ENCODE data around the gene SERPINA10. TPM values are rescaled to one million over a fixed set of nuclear protein-coding genes. Genes with fewer than 3 reads are reported as not detected.

The SERPINA10 gene, protein sequence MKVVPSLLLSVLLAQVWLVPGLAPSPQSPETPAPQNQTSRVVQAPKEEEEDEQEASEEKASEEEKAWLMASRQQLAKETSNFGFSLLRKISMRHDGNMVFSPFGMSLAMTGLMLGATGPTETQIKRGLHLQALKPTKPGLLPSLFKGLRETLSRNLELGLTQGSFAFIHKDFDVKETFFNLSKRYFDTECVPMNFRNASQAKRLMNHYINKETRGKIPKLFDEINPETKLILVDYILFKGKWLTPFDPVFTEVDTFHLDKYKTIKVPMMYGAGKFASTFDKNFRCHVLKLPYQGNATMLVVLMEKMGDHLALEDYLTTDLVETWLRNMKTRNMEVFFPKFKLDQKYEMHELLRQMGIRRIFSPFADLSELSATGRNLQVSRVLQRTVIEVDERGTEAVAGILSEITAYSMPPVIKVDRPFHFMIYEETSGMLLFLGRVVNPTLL
- not detected for total RNA-seq

DNA sequence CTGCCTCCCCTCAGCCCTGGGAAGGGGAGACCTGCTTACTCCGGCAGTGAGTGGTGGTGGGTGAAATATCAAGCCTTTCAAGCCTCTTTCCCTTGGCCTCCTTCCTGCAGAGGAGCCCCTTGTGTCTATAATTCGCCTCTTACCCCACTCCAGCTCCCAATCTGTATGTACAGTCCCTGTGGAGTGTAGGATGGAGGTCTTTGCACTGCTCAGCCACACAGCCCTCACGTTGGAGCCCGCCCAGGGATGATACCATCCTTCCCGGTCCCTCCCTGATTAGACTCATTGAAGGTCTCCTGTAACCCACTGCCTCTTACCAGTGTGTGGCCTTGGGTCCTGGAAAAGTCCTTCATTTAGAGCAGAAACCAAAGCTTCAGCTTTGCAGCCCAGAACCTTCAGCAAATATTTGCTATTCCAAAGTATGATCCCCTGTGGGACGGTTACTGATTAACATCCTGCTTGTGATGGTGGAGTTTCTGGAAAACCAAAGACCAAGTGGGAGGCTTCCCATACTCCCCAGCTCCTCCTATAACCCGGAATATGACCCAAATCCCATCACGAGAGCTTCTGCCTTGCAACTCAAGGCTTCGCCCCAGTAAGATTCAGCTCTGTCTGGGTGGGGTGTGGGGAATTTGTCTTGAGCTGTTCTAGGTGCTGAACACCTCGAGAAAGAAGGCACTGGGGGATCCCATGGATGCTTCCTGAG is at the start of gene SERPINA10:
TSS of gene SERPINA10 (minus strand) at position 397 of the 706 bp plus-strand sequence. CDS start 2,675 bp downstream, outside the sequence.
- H3K27me3 Mint-ChIP-seq (ENCODE audit: low read depth) = peaks cover 9% of the 10 kb centered on the region
- CTCF ChIA-PET = interaction anchor here (1.1 to 1.6 kb wide), 3 partner anchors 14 to 193 kb away, joined by 3 to 5 read pairs (median 3); no protein-coding TSS in a partner anchor
- peaks cover 2% of the 10 kb centered on the region for H3K9me3 Mint-ChIP-seq
- H3K4me3 Mint-ChIP-seq = no peak within 1 kb of the TSS
- no peak for DNase-seq
- intact Hi-C loops (cut with micrococcal nuclease) = no loop called here
- no peak within 1 kb of the TSS for H3K27ac Mint-ChIP-seq
- H3K36me3 Mint-ChIP-seq (ENCODE audit: low read depth) = no peaks in the 10 kb centered on the region
- H3K4me1 Mint-ChIP-seq (ENCODE audit: low read depth) = peaks cover 6% of the 10 kb centered on the region

DNA sequence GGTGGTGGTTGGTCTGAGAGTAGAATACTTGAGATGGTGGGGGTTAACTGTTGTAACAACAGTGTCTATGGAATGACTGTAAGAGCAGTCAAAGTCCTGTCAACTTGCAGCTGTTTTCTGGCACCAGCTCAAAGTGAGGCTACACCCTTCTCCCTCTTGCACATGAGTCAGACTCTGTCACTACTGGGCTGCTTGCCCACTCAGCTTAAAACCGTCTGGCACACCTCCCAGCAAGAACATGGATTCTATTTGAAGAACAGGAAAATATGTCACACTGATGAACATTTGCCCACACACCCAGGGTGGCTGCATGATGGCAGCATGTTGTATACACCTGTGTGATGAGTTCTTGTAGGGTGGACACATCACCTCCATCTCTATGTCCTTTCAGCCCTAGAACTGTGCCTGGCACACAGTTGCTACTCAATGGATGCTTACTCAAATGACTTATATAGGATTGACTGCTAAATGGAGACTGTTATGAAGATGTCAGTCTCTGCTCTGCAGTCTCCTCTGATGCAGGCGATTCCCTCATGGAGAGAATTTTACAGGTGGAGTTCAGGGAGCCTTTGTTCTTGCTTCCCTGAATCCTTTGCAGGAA is 49.4 kb upstream of the SERPINA10 start:
- H3K4me1 Mint-ChIP-seq (ENCODE audit: low read depth) = peaks cover 35% of the 10 kb centered on the region
- DNase-seq = peak; percentile 59
- H3K27ac Mint-ChIP-seq = peak overlapping the region; percentile 32
- peaks cover 27% of the 10 kb centered on the region for H3K27me3 Mint-ChIP-seq (ENCODE audit: low read depth)
- no peak overlapping the region for H3K4me3 Mint-ChIP-seq
- H3K36me3 Mint-ChIP-seq (ENCODE audit: low read depth) = no peaks in the 10 kb centered on the region
- H3K9me3 Mint-ChIP-seq = peaks cover 4% of the 10 kb centered on the region
- CTCF ChIA-PET = interaction anchor here (1.6 kb wide), 1 partner anchor 211 kb away, joined by 5 read pairs; no protein-coding TSS in a partner anchor
- intact Hi-C loops (cut with micrococcal nuclease) = no loop called here

DNA sequence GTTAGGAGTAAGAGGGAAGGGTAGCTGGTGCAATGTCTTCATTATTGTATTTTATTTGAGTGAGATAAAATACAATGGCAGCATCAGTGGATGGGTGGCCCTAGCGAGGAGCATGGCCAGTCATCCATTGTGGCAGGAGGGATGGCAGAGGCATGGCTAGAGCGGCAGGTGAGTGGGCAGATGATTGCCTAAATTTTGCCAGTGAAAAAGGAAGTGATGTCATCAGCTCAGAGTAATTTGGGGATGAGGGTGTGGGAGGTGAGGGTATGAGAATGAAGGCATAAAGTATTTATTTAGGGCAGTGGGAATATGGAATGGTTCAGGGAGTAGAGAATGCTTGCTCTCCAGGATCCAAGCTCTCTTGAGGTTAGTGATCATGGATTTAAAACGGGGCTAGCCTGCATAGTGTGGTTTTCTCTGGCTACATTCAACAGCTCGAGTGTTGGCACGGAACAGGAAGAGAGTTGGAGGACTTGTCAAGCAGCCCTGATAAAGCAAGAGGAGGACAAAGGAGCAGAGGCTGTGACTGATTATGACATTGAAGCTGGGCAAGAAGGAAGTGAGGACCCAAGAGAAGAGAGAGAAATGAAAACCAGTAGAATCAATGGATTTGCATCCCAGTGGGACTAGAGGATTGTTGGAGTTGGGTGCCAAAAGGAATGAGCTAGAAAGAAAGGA is 48.7 kb upstream of the SERPINA10 start:
- H3K4me1 Mint-ChIP-seq (ENCODE audit: low read depth) = peaks cover 31% of the 10 kb centered on the region
- CTCF ChIA-PET = interaction anchor here (1.6 kb wide), 1 partner anchor 210 kb away, joined by 5 read pairs; no protein-coding TSS in a partner anchor
- H3K27ac Mint-ChIP-seq = peak overlapping the region; percentile 32
- no peaks in the 10 kb centered on the region for H3K36me3 Mint-ChIP-seq (ENCODE audit: low read depth)
- H3K4me3 Mint-ChIP-seq = no peak overlapping the region
- intact Hi-C loops (cut with micrococcal nuclease) = no loop called here
- H3K27me3 Mint-ChIP-seq (ENCODE audit: low read depth) = peaks cover 27% of the 10 kb centered on the region
- H3K9me3 Mint-ChIP-seq = peaks cover 4% of the 10 kb centered on the region
- DNase-seq = no peak

DNA sequence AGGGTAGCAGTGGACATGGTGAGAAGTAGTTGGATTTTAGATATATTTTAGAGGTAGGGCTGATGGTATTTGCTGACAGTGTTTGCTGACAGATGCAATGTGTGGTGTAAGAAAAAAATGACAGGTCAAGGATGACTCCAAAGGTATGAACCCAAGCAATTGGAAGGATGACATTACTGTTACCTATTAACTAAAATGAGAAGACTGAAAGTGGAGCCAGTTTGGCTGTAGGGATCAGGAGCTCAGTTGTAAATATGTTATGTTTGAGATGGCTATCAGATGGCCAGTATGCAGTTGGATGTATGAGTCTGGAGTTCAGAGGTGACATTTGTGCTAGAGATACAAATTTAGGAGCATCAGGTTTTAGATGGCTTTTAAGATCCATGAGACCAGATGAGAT is 47.5 kb upstream of the SERPINA10 start:
- Mint-ChIP-seq H3K4me3 (no peak overlapping the region), H3K9me3 (no peaks in the 10 kb centered on the region), H3K27ac (no peak overlapping the region), H3K27me3 (ENCODE audit: low read depth) (peaks cover 27% of the 10 kb centered on the region), H3K4me1 (ENCODE audit: low read depth) (peaks cover 27% of the 10 kb centered on the region), H3K36me3 (ENCODE audit: low read depth) (no peaks in the 10 kb centered on the region)
- CTCF ChIA-PET = no interaction called here
- intact Hi-C loops (cut with micrococcal nuclease) = no loop called here
- DNase-seq = no peak

DNA sequence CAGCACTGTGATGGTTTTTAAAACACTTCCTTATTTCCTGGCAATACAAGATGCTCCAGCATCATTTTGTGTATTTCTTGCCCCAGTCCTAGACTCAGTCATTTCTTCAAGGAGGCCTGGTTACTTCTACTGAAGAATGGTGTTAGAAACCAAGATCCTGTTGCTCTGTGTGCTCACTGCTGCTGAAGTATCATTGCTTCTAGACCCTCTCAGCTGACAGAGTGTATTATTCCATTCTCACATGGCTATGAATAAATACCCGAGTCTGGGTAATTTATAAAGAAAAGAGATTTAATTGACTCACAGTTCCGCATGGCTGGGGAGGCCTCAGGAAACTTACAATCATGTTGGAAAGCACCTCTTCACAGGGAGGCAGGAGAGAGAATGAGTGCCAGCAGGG is 45.0 kb upstream of the SERPINA10 start:
- Mint-ChIP-seq H3K27ac (no peak overlapping the region), H3K36me3 (ENCODE audit: low read depth) (no peaks in the 10 kb centered on the region), H3K4me1 (ENCODE audit: low read depth) (peaks cover 21% of the 10 kb centered on the region), H3K4me3 (no peak overlapping the region), H3K27me3 (ENCODE audit: low read depth) (peaks cover 22% of the 10 kb centered on the region), H3K9me3 (no peaks in the 10 kb centered on the region)
- CTCF ChIA-PET = no interaction called here
- no peak for DNase-seq
- intact Hi-C loops (cut with micrococcal nuclease) = no loop called here

DNA sequence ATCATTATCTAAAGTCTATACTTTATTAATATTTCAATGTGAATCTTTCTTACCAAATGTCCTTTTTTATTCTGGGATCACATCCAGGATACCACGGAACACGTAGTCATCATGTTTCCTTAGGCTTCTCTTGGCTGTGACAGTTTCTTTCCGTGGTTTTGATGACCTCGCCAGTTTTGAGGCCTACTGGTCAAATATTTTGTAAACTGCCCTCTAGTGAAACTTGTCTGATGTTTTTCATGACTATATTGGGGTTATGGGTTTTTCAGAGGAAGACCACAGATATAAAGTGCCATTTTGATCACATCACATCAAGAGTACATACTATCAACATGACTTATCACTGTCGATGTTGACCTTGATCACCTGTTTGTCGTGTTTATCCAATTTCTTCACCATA is 44.2 kb upstream of the SERPINA10 start:
- no peak for DNase-seq

DNA sequence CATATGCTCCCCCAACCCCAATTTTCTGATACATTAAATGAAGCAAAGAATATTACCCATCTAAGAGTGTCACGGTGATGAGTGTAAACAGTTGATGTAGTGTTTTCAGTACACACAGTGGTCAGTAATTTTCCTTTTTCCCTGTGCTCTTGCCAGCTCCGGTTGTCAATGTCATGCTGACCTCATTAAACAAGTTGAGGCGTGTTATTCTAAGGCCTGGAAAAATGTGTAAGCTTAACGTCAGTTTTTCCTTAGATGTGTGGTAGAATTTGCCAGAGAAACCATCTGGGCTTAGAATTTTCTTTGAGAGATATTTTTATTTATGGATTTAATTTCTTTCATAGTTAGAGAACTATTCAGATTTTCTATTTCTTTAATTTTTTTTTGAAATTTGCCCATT is 41.8 kb upstream of the SERPINA10 start:
- CTCF ChIA-PET = interaction anchor here (0.6 kb wide), 1 partner anchor 81 kb away, joined by 3 read pairs; no protein-coding TSS in a partner anchor
- Mint-ChIP-seq H3K4me3 (no peak overlapping the region), H3K36me3 (ENCODE audit: low read depth) (no peaks in the 10 kb centered on the region), H3K9me3 (no peaks in the 10 kb centered on the region), H3K27ac (no peak overlapping the region), H3K4me1 (ENCODE audit: low read depth) (peaks cover 2% of the 10 kb centered on the region), H3K27me3 (ENCODE audit: low read depth) (peaks cover 7% of the 10 kb centered on the region)
- intact Hi-C loops (cut with micrococcal nuclease) = no loop called here
- DNase-seq = no peak

More for the DNA sequence above, 44.2 kb upstream of the SERPINA10 start:
- H3K36me3 Mint-ChIP-seq (ENCODE audit: low read depth) = no peaks in the 10 kb centered on the region
- H3K27ac Mint-ChIP-seq = no peak overlapping the region
- intact Hi-C loops (cut with micrococcal nuclease) = no loop called here
- H3K27me3 Mint-ChIP-seq (ENCODE audit: low read depth) = peaks cover 25% of the 10 kb centered on the region
- peaks cover 18% of the 10 kb centered on the region for H3K4me1 Mint-ChIP-seq (ENCODE audit: low read depth)
- CTCF ChIA-PET = no interaction called here
- H3K4me3 Mint-ChIP-seq = no peak overlapping the region
- no peaks in the 10 kb centered on the region for H3K9me3 Mint-ChIP-seq

DNA sequence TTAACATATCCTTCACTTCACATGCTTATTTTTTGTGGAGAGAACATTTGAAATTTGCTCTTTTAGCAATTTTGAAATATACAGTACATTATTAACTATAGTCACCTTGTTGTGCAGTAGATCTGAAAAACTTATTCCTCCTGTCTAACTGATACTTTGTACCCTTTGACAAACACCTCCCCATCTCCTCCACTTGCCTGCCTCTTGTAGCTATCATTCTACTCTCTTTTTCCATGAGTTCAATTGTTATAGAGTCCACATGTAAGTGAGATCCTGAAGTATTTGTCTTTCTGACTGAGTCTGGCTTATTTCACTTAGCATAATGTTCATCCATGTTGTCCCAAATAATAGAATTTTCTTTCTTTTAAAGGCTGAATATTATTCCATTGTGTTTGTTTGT is 39.5 kb upstream of the SERPINA10 start:
- CTCF ChIA-PET = interaction anchor here (1.0 kb wide), 1 partner anchor 154 kb away, joined by 3 read pairs; no protein-coding TSS in a partner anchor
- Mint-ChIP-seq H3K27me3 (ENCODE audit: low read depth) (peaks cover 8% of the 10 kb centered on the region), H3K36me3 (ENCODE audit: low read depth) (no peaks in the 10 kb centered on the region), H3K4me3 (no peak overlapping the region), H3K27ac (no peak overlapping the region), H3K9me3 (no peaks in the 10 kb centered on the region), H3K4me1 (ENCODE audit: low read depth) (no peaks in the 10 kb centered on the region)
- DNase-seq = no peak
- intact Hi-C loops (cut with micrococcal nuclease) = no loop called here

DNA sequence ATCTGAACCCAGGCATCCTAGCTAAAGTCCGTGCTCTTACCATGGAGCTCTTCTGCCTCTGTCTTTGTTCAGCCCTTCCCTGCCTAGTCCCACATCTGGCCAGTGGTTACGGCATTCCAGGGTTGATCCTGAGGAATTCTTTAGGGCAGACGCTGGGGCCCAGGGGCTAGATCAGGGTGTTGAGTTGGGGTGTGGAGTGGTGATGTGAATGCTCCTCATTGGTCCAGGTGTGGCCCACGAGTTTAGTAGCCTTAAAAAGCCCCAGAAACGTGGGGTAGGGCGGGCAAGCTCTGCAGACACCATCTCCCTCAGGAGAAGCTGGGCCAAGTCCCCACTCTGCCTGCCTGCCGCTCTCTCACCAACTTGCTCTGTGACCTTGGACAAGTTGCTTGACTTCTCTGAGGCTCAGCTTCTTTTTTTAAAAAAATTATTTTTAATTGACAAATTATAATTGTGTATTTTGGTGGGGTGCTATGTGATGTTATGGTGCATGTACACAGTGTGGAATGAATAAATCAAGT is 39.1 kb upstream of the SERPINA10 start:
- no peak for DNase-seq
- peaks cover 8% of the 10 kb centered on the region for H3K27me3 Mint-ChIP-seq (ENCODE audit: low read depth)
- no peaks in the 10 kb centered on the region for H3K36me3 Mint-ChIP-seq (ENCODE audit: low read depth)
- no peaks in the 10 kb centered on the region for H3K9me3 Mint-ChIP-seq
- H3K27ac Mint-ChIP-seq = no peak overlapping the region
- no peak overlapping the region for H3K4me3 Mint-ChIP-seq
- CTCF ChIA-PET = interaction anchor here (1.0 kb wide), 1 partner anchor 154 kb away, joined by 3 read pairs; no protein-coding TSS in a partner anchor
- no peaks in the 10 kb centered on the region for H3K4me1 Mint-ChIP-seq (ENCODE audit: low read depth)
- intact Hi-C loops (cut with micrococcal nuclease) = no loop called here

DNA sequence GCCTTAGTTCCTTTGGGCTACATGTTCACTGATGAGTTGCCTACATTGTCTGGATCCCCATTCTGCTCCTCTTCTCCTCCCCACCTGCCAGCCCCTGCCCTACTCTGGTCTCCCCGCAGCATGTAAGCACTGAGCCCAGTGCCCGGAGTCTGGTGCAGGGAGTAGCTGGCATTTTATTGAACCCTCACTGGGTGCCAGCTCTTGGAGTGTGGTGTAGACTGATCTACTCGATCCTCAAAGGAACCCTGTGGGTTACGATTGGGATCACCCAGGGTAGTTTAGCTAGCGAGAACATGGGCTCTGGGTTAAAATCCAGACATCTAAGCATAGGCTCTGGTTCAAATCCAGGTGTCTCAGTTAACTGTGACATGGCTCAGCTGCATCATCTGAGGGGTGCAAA is 38.4 kb upstream of the SERPINA10 start:
- Mint-ChIP-seq H3K27me3 (ENCODE audit: low read depth) (peaks cover 10% of the 10 kb centered on the region), H3K4me3 (no peak overlapping the region), H3K36me3 (ENCODE audit: low read depth) (no peaks in the 10 kb centered on the region), H3K9me3 (no peaks in the 10 kb centered on the region), H3K4me1 (ENCODE audit: low read depth) (no peaks in the 10 kb centered on the region), H3K27ac (no peak overlapping the region)
- DNase-seq = no peak
- CTCF ChIA-PET = interaction anchor here (1.0 kb wide), 1 partner anchor 155 kb away, joined by 3 read pairs; no protein-coding TSS in a partner anchor
- intact Hi-C loops (cut with micrococcal nuclease) = no loop called here

DNA sequence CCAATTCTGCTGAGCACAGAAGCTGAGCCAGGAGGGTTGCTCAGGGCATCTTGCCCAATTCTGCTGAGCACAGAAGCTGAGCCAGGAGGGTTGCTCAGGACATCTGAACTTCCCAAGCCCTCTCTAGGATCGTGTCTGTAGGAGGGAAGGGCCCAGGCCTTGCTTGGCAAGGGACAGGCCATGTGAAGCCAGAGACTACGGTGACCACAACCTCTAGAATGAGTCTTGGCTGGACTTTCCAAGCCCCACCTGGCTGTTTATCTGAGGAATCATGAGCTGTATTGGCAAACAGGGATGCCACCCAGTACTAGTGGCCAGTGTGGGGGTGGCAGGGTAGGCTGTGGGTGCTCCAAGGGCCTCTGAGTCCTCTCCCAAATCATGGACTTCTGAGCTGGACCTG is 37.8 kb upstream of the SERPINA10 start:
- no peak overlapping the region for H3K4me3 Mint-ChIP-seq
- H3K9me3 Mint-ChIP-seq = no peaks in the 10 kb centered on the region
- CTCF ChIA-PET = no interaction called here
- intact Hi-C loops (cut with micrococcal nuclease) = no loop called here
- H3K27ac Mint-ChIP-seq = no peak overlapping the region
- H3K36me3 Mint-ChIP-seq (ENCODE audit: low read depth) = no peaks in the 10 kb centered on the region
- H3K27me3 Mint-ChIP-seq (ENCODE audit: low read depth) = peaks cover 10% of the 10 kb centered on the region
- DNase-seq = no peak
- H3K4me1 Mint-ChIP-seq (ENCODE audit: low read depth) = no peaks in the 10 kb centered on the region

All from activated naive CD4-positive, alpha-beta T cell treated with anti-CD3 and anti-CD28 coated beads for 36 hours (primary cell).